Skeletal muscle satellite cell (primary cell): ENCODE results near the gene HBEGF.

ENCODE experiments used
- H3K27me3 ChIP-seq: 2 replicates; pipeline ENCODE4 v1.7.0; 2013; ENCODE audit warnings: low read length; ENCODE audit not compliant: control insufficient read depth, insufficient read depth
- H3K36me3 ChIP-seq: 2 replicates; pipeline ENCODE4 v1.7.0; 2013; ENCODE audit warnings: mild to moderate bottlenecking, control low read depth, low read length; ENCODE audit not compliant: insufficient read depth
- H3K4me1 ChIP-seq: 2 replicates; pipeline ENCODE4 v1.7.0; 2013; ENCODE audit warnings: low read length; ENCODE audit not compliant: control insufficient read depth, insufficient read depth
- H3K4me2 ChIP-seq: 2 replicates; pipeline ENCODE4 v1.7.0; 2013; ENCODE audit warnings: mild to moderate bottlenecking, low read length
- H3K4me3 ChIP-seq: 2 replicates; pipeline ENCODE4 v1.7.0; 2013; ENCODE audit warnings: low read length
- H3K9ac ChIP-seq: 2 replicates; pipeline ENCODE4 v1.7.0; 2013; ENCODE audit warnings: mild to moderate bottlenecking, low read depth, low read length, moderate library complexity
- H3K9me3 ChIP-seq: replicated peaks from 2 replicates; pipeline ENCODE4 v1.7.0; 2013; ENCODE audit warnings: mild to moderate bottlenecking, control low read depth, low read length

The HBEGF gene

DNA sequence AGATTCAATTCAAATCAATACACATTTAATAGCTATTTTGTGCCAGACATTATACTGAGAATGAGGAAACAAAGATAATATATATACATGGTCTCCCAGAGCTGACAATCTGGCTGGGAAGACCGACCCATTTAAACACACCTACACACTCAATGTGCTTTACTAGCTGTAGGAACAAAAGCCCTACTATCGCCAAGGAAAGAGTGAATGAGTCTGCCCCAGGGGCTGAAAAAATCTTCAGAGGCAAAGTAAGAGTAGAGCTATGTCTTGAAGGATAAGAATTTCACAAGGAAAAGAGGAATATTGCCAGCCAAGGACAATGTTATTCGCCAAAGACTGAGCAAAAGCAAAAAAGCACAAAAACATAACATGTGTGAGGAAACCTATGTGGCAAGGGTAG is 50.1 kb downstream of the HBEGF start:
- Histone ChIP-seq H3K9ac (no peak overlapping the region), H3K4me1 (peaks cover 76% of the 10 kb centered on the region), H3K4me2 (no peak overlapping the region), H3K36me3 (peaks cover 3% of the 10 kb centered on the region), H3K4me3 (no peak overlapping the region), H3K9me3 (no peaks in the 10 kb centered on the region), H3K27me3 (no peaks in the 10 kb centered on the region)

DNA sequence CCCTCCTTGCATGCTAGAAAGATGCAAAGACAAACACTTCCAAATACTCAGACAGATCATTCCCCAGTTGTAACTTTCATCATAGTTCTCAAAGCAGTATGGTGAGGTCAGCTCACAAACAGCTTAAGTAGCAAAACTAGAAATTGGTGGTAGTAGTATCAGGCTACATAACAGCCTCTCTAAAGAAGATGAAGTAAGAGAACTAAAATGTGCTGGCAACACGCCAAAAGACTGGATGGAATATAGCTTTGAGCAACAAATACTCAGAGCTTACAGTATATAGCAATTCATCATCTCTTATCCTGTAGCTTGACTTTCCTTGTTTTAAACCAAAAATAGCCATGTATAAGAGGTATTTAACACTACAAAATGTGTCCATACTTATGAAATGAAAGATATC is 51.0 kb downstream of the HBEGF start:
- Histone ChIP-seq H3K9me3 (no peaks in the 10 kb centered on the region), H3K9ac (no peak overlapping the region), H3K27me3 (no peaks in the 10 kb centered on the region), H3K4me1 (peaks cover 76% of the 10 kb centered on the region), H3K36me3 (peaks cover 3% of the 10 kb centered on the region), H3K4me2 (no peak overlapping the region), H3K4me3 (no peak overlapping the region)

DNA sequence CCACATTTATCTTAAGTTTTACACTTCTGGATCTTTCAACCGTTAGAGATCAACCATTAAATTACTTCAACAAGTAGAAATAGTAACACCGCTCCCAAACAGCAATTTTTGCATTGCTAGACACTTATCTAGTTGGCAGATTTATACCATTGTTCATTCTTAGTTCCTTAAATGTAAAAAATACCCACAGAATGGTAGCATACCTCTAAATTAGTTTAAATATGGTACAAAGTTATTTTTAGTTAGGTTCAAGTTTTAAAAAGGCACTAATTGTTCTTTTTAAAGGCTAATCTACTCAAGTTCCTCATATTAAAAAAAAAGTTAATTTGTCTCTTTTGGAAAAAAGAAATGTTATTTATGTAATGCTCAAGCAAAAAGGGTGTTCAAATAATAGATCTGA is 51.6 kb downstream of the HBEGF start:
- no peaks in the 10 kb centered on the region for H3K27me3 ChIP-seq
- no peak overlapping the region for H3K4me2 ChIP-seq
- no peaks in the 10 kb centered on the region for H3K9me3 ChIP-seq
- H3K9ac ChIP-seq: no peak overlapping the region
- H3K4me3 ChIP-seq: no peak overlapping the region
- no peaks in the 10 kb centered on the region for H3K36me3 ChIP-seq
- H3K4me1 ChIP-seq: peaks cover 76% of the 10 kb centered on the region

GRCh38 chr5:140293849-140294100 is 52.6 kb downstream of the HBEGF start:
- peak overlapping the region; percentile 62 for H3K4me2 ChIP-seq
- peak overlapping the region; percentile 45 for H3K9ac ChIP-seq
- H3K9me3 ChIP-seq: no peaks in the 10 kb centered on the region
- no peak overlapping the region for H3K4me3 ChIP-seq
- no peaks in the 10 kb centered on the region for H3K36me3 ChIP-seq
- H3K4me1 ChIP-seq: peaks cover 70% of the 10 kb centered on the region
- H3K27me3 ChIP-seq: no peaks in the 10 kb centered on the region

- H3K9ac ChIP-seq: peak overlapping the region; percentile 45
Observed at GRCh38 chr5:140293091-140293848, 53.1 kb downstream of the HBEGF start.

DNA sequence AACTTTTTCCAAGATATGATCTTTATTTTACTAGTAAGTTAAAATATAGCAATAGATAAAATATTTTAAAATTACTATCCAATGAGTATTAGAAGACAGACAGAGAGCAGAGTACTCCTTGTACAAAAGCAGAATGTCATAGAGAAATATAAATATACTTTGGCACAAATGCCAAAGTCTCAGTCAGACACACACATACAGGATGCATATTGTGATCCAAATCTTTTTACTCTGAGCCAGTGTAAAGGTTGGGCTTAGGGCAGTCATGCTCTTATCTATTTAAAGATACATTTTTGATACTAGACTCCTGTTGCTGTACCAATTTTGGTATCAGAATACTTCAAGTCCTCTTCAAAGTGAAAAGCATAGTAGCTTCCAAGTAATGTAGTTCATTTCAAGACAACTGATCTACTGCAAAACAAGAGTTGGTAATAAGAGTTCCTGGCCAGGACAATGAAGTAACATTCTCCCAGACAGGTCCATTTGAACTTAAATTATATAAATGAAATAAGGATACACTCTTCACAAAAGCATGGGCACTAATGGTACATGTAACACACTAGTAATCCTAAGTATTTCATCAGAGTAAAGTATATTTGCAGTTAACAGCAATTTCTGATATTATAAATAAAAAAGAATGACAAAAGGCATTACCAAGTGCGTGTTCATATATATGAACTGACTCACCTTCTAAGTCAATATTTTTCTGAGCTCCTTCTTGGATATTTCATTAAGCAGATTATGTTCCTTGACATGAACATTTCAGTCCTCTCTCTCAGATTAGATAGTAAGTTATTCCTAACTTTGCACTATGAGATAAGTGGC is 54.0 kb downstream of the HBEGF start:
- Histone ChIP-seq H3K4me2 (peak overlapping the region; percentile 62), H3K36me3 (no peaks in the 10 kb centered on the region), H3K9ac (peak overlapping the region; percentile 46), H3K4me3 (no peak overlapping the region), H3K4me1 (peaks cover 57% of the 10 kb centered on the region), H3K9me3 (no peaks in the 10 kb centered on the region), H3K27me3 (no peaks in the 10 kb centered on the region)

More at GRCh38 chr5:140293091-140293848, 53.1 kb downstream of the HBEGF start:
- Histone ChIP-seq H3K36me3 (no peaks in the 10 kb centered on the region), H3K4me3 (no peak overlapping the region), H3K9me3 (no peaks in the 10 kb centered on the region), H3K4me1 (peaks cover 65% of the 10 kb centered on the region), H3K27me3 (no peaks in the 10 kb centered on the region), H3K4me2 (peak overlapping the region; percentile 62)

DNA sequence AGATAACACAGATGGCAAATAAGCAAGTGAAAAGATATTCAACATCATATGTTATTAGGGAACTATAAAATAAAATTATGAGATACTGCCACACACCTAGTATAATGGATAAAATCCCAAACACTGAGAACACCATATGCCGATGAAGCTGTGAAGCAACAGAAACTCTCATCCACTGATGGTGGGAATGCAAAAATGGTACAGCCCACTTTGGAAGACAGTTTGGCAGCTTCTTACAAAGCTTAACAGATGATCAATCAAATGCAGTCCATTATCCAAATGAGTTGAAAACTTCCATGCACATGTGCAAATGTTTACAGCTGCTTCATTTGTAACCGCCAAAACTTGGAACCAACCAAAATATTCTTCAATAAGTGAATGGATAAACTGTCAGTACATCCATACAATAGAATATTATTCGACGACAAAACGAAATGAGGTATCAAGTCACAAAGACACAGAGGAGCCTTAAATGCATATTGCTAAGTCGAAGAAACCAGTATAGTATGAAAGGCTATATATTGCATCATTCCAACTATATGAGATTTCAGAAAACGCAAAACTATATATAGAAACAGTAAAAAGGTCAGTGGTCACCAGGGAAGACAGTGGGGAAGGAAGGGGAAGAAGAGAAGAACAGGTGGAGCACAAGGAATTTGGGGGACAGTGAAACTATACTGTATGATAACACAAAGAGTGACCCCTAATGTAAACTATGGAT is 58.4 kb downstream of the HBEGF start:
- Histone ChIP-seq H3K4me3 (no peak overlapping the region), H3K4me1 (peaks cover 19% of the 10 kb centered on the region), H3K27me3 (no peaks in the 10 kb centered on the region), H3K4me2 (no peak overlapping the region), H3K9ac (no peak overlapping the region), H3K9me3 (no peaks in the 10 kb centered on the region), H3K36me3 (no peaks in the 10 kb centered on the region)

DNA sequence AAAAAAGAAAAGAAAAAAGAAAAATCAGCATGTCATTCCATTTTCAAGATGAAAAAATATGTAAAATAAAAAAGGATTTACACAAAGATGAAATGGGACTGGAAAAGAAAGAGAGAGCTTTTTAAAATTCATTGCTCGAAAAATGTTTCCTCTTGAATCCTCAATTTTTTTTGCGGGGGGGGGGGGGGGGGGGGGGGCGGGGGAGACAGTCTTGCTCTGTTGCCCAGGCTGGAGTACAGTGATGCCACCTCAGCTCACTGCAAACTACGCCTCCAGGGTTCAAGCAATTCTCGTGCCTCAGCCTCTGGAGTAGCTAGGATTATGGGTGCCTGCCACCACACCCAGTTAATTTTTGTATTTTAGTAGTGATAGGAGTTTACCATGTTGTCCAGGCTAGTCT is 60.0 kb downstream of the HBEGF start:
- Histone ChIP-seq H3K9ac (no peak overlapping the region), H3K4me3 (no peak overlapping the region), H3K36me3 (no peaks in the 10 kb centered on the region), H3K4me1 (peaks cover 5% of the 10 kb centered on the region), H3K27me3 (no peaks in the 10 kb centered on the region), H3K9me3 (no peaks in the 10 kb centered on the region), H3K4me2 (no peak overlapping the region)

GRCh38 chr5:140284013-140284412 is 62.4 kb downstream of the HBEGF start:
- no peak overlapping the region for H3K4me2 ChIP-seq
- H3K36me3 ChIP-seq: no peaks in the 10 kb centered on the region
- no peaks in the 10 kb centered on the region for H3K9me3 ChIP-seq
- H3K27me3 ChIP-seq: no peaks in the 10 kb centered on the region
- no peak overlapping the region for H3K9ac ChIP-seq
- no peaks in the 10 kb centered on the region for H3K4me1 ChIP-seq
- no peak overlapping the region for H3K4me3 ChIP-seq
